Epithelial cell of esophagus (primary cell): Measurements from ENCODE around the gene CTSW.

Experiments used
- DNase-seq: peaks from one replicate; pipeline ENCODE4 v3.0.0; 2010; ENCODE audit warnings: low read depth
- H3K4me3 ChIP-seq: 2 replicates; pipeline ENCODE4 v1.5.1; 2011; ENCODE audit warnings: mild to moderate bottlenecking, low read length, control low read depth
- TF ChIP-seq, protein P1 (sequence below): IDR thresholded peaks from 2 replicates; pipeline ENCODE4 v1.5.1; 2011; ENCODE audit warnings: low read depth, mild to moderate bottlenecking, low read length, control low read depth, inconsistent platforms; ENCODE audit not compliant: insufficient read depth; ENCODE audit errors: missing control alignments

CTSW gene

DNA sequence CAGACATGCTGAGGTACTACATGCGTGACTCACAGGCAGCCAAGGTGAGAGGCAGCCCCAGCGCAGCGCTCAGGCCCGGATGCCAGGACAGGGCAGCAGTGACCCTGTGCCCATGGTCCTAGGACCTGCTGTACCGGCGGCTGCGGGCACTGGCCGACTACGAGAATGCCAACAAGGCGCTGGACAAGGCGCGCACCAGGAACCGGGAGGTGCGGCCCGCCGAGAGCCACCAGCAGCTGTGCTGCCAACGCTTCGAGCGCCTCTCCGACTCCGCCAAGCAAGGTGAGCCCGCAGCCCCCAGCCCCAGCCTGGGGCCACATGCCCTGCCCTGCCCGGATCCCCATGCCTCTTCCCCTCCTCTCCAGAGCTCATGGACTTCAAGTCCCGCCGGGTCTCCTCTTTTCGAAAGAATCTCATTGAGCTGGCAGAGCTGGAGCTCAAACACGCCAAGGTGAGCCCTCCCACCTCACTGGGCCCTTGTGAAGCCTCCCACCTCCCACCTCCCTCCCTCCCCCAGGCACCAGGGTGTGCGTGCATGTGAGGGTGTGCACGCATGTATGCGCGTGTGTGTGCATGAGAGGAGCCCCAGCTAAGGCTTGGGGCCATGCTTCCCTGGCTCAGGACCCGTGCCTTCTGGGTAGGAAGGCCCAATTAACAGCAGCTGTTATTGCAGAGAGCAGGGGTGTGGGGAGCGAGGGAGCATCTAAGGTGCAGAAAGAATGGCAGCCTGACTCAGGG lies 27.0 kb upstream of the CTSW start:
- H3K4me3 ChIP-seq: no peak overlapping the region
- DNase-seq: no peak
- TF ChIP-seq, protein P1, sequence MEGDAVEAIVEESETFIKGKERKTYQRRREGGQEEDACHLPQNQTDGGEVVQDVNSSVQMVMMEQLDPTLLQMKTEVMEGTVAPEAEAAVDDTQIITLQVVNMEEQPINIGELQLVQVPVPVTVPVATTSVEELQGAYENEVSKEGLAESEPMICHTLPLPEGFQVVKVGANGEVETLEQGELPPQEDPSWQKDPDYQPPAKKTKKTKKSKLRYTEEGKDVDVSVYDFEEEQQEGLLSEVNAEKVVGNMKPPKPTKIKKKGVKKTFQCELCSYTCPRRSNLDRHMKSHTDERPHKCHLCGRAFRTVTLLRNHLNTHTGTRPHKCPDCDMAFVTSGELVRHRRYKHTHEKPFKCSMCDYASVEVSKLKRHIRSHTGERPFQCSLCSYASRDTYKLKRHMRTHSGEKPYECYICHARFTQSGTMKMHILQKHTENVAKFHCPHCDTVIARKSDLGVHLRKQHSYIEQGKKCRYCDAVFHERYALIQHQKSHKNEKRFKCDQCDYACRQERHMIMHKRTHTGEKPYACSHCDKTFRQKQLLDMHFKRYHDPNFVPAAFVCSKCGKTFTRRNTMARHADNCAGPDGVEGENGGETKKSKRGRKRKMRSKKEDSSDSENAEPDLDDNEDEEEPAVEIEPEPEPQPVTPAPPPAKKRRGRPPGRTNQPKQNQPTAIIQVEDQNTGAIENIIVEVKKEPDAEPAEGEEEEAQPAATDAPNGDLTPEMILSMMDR: no peak

GRCh38 chr11:65853246-65853979 lies 26.2 kb upstream of the CTSW start:
- no peak overlapping the region for H3K4me3 ChIP-seq
- DNase-seq: no peak
- TF ChIP-seq, protein P1: no peak

GRCh38 chr11:65854161-65854592 lies 25.5 kb upstream of the CTSW start:
- TF ChIP-seq, protein P1: no peak
- H3K4me3 ChIP-seq: no peak overlapping the region
- no peak for DNase-seq

DNA sequence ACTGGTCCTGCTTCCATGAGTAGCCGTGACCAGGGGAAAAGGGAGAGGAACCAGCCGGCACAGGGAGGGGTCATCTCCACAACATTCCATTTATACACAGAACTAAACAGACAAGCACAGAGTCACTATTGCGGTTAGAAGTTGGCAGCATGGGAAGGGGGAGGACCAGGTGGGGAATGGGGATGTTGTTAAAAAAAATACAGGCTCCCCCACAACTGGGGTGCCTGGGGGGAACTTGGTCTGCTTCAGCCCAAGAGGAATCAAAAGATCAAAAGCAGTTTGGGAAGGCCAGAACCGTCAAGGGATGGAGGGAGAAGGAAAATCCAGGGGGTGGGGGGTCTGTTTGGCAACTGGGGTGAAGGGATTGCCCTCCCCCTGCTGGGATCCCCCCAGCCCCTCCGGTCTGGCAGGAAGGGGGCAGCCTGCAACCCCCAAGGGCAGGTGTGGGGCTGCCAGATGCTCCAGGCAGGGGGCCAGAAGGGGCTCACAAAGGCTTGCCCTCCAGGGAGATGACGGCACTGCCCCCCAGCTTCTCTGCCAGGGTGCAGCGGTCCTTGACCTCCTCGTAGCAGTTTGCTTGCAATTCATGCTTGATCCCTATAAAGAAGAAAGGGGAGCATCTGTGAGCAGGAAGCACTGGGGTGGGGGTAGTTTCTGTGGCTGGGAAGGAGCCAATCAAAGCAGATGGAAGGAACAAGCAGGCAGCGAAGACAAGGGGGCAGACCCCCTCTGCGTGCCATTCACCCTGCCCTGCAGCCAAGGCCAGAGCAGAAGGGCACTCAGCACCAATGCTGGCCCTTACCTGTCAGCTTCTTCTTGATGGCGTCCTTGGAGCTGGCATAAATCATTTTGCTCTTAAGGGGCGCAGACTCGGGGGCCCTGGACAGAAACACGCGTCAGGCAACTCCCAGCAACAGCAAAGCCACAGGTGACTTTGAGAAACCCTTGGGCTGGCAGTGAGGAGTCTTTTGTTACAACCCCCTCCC lies 24.5 kb upstream of the CTSW start:
- DNase-seq: no peak
- no peak overlapping the region for H3K4me3 ChIP-seq
- TF ChIP-seq, protein P1: no peak

GRCh38 chr11:65855927-65856363 lies 23.7 kb upstream of the CTSW start:
- DNase-seq: no peak

More at GRCh38 chr11:65855927-65856363, 23.7 kb upstream of the CTSW start:
- TF ChIP-seq, protein P1: no peak
- H3K4me3 ChIP-seq: no peak overlapping the region
